ENCODE results near the gene GBE1. TPM values are rescaled to one million over a fixed set of nuclear protein-coding genes. Genes with fewer than 3 reads are reported as not detected.
"Not testable (repeated sequence)": the region's sequence is repeated elsewhere in the genome, so short reads cannot be mapped to it uniquely, and the experiment has no call there.

The GBE1 gene
- polyA plus RNA-seq, 5 donors, result 12.8 to 15.3 (median 14.6) TPM

DNA sequence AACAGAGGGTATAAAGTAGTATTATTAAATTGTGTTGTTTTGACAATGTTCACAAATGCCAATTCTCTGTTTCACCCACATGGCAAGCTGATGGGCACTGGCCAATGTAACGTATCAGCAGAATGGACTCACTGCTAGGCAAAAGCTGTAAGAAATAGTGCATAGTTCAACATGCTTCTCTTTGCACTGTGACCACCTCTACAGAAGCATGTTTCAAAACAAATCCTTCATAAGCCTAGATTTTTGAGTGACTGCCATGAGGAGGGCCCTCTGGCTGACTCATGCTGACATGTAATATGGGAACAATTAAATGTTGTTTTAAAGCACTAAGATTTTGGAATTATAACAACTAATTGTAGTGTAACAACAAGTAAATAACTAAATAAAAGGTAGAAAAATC lies 3.2 kb downstream of the GBE1 start:
- no peak for DNase-seq

DNA sequence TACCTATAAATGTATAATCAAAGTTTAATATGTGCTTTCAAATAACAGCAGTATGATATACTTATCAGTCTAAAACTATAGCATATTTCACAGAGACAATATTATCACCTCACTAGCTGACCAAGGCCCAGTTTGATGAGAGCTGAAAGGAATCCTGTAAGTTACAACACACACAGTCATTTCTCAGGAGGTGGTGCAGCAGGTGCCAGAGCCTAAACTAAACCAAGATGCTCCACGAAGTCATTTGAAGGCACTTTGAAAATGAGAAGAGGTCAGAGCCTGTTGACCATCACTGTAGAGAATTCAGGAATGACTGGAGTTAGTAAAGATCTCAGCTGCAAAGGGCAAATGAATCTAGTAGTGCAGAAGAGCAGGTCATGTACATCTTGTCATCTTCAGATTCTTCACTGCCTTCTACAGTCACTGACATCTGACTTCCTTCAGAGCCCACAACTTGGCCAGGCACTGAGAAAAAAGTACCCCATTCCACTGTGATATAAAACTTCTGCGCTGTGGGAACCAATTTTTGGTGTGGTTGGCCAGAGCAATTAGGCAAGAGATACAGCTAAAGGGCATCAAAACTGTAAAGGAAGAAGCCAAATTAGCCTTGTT lies 7.9 kb downstream of the GBE1 start:
- DNase-seq, result no peak

DNA sequence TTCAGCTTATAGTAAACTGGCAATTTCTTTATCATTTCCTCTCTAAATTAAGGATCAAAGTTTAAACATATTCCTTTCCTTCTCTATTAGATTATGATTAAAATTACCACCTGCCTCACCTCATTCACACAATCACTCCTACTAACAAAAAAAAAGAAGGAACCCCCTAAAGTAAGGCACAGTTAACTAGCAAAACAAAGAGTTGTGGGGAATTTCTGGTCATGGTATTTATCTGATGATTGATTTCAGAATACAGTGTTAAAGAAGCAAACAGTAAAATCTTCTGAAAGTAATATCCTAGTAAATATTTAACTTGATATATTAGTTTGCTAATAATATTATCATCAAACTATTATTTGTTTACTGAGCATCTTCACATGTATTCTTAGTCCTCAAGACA lies 8.8 kb downstream of the GBE1 start:
- no peak for DNase-seq

DNA sequence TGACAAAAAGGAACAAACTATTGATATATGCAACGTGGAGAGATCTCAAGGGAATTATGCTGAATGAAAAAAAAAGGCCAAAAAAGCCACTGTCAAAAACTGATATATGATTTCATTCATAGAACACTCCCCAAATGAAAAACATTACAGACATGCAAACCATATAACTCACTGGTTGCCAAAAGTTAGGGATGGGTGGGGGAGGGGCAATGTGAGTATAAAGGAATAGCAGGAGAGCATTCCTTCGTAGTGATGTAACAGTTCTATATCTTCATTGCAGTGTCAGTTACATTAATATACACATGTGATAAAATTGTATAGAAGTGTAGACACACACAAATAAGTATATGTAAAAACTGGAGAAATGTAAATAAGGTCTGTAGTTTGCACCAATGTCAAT lies 12.2 kb downstream of the GBE1 start:
- no peak for DNase-seq

DNA sequence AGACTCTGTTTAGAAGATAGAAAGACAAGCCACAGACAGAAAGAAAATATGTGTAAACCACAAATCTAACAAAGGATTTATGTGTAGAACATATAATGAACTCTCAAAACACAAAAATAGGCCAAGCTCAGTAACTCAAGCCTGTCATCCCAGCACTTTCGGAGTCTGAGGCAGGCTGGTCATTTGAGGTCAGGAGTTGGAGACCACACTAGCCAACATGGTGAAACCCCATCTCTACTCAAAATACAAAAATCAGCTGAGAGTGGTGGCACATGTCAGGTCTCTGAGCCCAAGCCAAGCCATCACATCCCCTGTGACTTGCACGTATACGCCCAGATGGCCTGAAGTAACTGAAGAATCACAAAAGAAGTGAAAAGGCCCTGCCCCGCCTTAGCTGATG lies 14.2 kb downstream of the GBE1 start:
- DNase-seq, result not testable (repeated sequence)

DNA sequence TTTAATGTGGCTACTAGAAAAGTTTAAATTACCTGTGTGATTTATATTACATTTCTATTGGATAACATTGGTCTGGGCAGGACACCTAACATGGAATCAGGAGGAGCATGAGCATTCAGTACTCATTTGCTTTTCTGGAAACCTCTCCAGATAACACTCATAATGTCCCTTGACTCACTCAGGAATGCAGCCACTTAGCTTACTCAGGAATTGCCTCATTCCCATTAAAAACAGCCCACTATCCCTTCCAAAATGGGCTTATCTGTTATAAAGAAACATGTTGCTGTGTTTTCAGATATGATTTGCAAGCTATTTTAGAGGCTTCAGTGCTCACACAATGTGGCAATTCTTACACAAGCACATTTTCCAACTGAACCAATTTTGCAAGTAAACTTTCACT lies 17.1 kb downstream of the GBE1 start:
- peak in 1 of 2 donors; percentile 10 for DNase-seq

DNA sequence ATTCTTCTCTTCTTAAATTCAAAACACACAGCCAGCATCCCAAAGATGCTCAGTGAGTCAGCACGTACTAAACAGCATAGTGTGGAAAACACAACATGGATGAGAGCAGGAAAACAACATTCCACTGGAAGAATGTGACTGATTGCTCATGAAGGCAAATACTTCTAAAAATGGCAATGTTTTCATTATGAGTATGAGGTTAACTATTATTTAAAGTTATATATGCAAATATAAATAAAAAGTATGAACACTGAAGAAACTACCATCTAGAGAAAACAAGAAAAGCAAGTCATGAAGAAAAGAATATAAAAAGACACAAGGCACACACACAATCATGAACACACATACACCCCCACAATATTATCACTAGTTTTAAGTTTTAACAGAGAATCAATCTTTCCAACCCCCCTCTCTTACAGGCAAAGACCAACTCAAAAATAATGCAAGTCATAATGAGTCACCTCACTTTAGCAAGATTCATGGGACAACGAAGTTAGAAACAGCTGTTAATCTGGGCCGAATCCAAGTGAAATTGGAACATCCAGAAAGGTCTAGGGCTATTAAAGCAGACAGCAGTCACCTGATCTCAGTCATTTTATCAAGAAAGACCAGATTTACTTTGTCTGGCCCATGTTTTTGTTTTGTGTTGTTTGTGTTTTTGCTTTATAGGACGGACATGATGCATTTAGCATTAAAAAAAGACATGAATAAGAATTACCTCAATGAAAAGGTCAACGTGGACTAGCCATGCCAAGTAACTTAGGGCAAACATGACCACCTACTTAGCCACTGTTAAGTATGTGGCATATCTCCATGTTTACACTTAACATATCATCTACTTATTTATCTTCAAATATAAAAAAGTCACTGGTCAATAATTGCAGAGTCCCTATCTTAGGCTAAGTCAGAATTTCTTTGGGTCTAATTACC lies 18.1 kb downstream of the GBE1 start:
- peak in 1 of 2 donors; percentile 15 for DNase-seq

DNA sequence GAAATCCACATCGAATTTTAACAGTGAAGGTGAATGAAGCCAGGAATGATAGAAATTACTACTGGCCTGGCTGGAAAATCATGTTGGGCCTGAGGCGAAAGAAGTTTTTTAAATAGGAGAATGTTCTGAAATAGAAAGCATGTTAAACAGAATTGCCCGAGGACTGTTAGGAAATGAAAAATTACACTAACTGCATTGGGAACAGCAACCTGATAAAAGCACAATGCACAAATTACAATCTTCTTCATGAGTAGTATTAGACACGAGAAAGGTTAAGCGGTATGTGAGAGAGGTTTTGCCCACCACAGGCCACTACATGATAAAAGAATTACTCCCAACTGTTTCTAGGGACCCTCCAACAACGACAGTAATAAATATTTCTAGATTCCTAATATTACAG lies 18.9 kb downstream of the GBE1 start:
- DNase-seq, result no peak

DNA sequence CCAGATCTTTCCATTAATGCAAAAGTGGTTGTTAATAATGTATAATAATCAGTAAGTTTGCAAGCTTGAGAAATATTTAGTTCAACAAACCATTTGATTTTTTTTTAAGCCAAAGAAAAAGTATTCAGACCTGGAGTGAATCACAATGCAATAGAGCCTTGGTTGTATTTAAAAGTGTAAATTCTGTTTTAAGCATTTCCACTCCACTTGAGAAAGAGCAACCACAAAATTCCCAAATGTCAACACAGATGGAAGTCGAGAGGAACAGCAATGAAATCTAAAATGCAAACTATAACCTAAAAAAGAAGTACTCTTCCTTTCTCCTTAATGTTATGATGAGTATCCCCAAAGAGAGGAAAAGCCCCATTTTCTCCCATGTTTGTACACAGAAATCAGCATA lies 20.2 kb downstream of the GBE1 start:
- no peak for DNase-seq

DNA sequence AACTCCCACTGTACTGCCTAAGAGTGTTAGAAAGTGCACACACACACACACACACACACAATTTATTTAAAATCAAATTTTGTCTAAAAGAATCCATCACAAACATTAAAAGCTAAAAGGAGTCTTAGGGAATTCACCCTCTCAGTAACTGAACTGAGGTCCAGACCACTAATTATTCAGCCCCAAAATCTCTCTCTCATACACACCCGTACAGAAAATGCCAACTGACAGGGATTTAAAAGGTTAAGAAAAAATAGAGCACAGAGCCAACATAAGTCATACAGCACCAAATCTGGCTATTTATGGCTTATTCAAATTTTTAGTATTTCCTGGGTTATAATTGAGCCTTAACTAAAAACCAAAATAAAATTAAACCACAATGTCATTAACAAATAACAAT lies 20.7 kb downstream of the GBE1 start:
- DNase-seq, result no peak

DNA sequence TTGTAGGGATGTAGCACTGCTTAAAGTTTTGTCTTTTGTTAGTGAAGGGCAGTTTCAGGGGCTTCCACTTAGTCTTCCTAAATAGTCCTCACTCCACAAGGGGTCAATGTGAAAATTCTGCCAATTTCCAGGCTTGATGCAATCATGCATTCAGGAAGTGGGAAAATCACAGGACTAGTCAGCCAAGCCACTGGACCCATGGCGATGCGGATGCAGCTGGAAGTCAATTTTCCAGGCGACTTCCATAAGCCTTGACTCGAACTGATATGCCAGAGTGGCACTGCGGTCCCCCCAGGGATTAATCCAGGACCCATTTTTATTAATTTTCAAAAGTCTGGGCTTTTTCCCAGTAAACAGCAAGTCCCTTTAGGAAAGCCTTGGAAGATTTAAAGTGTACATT lies 26.1 kb downstream of the GBE1 start:
- DNase-seq, result no peak

DNA sequence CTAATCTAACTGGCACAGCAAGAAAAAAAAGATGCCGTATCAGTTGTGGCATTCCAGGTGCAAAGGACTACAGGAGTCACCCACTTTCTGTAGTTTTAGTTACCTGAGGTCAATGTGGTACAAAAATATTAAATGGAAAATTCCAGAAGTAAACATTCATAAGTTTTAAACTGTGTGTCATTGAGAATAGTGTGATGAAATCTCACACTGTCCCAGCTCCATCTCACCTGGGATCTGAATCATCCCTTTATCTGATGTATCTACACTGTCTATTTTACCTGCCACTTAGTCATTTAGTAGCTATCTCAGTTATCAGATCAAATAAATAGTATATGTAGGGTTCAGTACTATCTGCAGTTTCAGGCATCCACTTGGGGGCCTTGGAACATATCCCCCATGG lies 26.7 kb downstream of the GBE1 start:
- DNase-seq, result no peak

DNA sequence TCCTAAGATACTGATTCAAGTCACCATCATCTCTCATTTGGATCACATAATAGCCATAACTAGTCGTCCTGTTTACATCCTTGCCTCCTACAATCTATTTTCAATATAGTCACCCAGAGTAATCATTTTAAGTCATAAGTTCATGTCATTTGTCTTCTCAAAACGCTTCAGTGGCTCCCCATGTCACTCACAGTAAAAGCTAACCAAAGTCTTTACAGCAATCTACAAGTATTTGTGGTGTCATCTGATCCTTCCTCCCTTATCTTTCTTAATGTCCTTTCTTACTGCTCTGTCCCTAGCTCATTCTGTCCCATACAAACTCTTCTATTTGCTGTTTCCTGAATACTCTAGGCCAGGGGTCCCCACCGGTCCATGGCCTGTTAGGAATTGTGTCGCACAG lies 28.8 kb downstream of the GBE1 start:
- no peak for DNase-seq

DNA sequence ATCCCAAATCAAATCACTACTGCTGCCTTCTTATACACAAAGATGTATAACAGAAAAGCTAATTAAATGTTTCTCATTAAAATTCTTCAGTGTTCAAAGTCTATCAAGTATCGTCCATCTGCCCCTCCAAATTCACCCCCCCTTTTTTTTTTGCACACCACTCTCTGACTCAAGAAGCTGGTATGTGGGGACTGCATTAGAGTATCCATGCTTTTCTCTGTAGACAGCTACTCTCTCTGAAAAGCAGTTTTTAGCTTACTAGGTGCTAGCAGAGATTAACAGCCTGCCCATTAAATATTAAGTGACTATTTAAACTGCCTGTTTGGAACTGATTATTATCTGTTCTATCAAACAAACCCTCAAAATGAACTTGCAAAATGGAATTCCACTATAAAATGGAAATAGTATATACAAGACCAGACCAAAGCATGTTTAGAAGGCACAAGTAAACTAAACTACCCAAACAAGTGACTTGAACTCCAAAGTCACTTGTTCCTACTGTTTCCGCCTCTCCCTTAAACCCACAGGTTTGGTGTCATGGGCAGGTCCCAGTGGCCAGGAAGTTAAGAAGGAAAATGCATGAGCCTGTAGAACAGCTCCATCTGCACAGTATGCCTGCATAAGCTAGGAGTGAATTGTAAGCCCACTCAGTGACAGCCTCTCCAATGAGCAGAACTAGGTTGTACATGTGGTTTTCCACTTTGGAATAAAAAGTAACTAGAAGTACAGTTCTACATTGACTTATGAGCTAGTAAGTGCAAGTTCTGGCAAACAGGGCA lies 32.5 kb downstream of the GBE1 start:
- no peak for DNase-seq

DNA sequence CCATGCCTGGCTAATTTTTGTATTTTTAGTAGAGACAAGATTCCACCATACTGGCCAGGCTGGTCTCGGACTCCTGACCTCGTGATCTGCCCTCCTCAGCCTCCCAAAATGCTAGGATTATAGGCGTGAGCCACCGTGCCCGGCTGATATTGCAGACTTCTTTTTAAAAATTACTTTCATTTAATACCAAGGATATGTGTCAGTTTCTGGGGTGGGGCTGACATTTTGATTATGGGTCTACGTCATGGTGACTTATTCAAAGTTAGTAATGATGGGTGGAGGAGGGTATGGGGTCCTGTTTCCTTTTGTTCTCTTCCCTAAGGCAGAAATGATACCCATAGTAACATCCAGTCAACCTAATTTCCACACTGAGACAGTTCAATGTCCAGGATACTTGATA lies 34.7 kb downstream of the GBE1 start:
- no peak for DNase-seq

DNA sequence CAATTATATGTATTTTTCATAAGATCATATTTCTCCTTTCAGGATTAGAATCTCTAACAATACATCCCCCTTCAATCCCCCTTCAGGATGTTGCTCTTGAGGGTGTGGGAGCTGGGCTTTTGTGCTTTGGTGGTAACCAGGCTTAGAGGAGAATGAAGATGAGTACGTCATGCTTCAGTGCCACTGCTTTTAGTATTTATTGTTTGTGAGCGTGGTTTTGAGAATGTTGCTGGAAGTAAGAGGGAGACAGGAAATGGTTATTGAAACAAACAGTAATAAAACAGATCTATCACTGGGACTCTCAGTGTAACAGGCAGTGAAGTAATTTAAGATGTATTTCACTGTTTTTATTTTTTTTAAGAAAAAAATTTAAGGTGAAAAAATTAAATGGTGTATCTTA lies 35.3 kb downstream of the GBE1 start:
- DNase-seq, result no peak

DNA sequence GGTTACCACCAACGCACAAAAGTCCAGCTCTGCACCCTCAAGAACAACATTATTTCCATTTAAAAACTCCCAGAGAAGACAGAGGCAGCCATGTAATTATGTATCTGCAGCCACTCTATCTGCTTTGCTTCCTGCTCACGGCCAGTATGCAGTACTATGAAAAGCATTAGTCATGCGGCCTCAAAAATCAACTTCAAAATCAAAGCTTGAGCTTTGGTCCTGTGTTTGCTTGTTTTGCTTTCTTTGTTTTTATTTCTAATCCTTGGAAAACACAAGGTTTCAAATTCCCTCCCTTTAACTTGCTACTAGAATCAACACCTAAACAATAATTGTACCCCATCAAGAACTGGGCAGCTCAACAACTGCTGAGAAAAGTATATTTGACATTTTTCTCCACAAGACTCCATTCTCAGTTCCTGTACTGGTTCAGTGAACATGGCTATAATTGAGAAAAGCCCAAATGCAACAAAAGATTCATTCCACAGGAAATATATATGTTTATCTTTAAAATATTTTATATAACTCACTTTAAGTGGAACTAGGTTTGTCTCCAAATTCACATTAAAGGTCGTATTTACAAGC lies 37.6 kb downstream of the GBE1 start:
- no peak for DNase-seq

DNA sequence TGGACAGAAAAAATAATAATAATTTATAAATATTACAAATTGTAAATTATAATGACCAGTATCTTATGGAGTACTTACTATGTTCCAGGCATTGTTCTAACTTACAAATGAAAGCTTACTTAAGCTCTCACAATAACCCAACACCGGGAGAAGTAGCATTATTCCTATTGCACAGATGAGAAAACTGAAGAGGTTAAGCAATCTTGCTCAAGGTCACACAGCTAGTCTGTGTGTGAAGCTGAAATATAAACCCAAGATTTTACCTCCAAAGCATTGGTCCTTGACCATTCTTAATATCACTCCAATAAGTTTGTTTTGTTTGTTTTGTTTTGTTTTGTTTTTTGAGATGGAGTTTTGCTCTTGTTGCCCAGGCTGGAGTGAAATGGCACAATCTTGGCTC lies 43.1 kb downstream of the GBE1 start:
- no peak for DNase-seq

DNA sequence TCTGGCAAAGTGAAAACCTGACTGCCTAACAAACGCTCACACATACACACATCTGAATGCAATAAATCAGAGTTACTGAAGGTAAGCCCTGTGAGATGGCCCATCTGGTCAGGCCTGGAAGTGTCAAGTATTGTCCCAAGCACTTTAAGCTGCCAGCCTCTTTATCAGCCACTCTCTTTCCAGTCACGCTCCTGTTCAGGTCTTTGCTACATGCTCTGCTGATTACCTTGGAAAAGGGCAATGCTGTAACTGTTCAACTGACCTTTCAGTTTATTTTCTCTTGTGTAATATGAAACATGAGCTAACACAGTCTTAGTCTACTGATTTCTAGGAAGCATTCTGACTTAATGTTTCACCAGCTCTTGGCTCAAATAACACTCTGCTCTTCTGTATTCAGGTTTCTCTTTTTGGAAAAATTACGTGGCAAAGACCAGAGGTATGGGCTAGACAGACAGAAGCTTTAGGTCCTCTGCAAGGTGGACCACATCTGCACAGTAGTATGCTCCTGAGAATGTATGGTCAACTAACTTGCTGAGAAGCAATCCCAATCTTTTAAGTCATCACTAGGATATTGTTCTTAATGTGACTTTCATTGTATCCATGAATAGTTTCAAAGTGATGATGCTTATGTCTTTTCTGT lies 44.5 kb downstream of the GBE1 start:
- DNase-seq, result no peak

DNA sequence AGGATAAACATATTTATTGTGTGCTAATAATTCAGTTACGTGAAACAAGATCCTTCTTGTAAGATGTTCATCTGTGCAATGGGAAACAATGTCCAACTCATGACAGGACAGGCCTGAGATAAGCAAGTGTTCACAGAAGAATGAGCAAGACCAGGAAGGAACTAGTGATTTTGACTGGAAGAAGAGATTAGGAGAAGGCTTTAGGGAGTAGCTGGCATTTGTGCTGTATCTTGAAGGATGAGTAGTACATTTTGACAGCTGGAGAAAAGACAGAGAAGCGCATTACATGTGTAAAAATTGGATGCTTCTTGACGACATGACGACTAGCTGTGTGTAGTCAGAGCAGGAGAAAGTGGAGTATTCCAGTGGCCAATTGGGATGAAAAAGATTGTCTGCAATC lies 48.4 kb downstream of the GBE1 start:
- no peak for DNase-seq

DNA sequence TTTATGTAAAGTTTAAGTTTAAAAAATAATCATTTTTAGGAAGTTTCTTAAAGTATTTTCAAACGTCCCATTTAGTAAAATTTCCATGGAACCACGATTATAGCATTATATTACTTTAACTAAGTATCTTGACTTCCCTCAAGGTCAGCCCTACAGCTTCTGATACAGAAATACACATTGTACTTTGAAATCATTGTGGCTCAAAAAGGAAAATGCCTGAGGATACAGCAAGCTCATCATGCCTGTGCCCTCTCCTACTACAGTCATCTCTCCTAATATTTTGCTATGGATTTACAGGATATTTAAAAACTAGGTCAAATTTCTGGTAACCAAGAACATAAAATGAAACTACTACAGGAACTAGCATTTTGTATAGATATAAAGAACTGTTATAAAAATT lies 51.8 kb downstream of the GBE1 start:
- DNase-seq, result no peak

DNA sequence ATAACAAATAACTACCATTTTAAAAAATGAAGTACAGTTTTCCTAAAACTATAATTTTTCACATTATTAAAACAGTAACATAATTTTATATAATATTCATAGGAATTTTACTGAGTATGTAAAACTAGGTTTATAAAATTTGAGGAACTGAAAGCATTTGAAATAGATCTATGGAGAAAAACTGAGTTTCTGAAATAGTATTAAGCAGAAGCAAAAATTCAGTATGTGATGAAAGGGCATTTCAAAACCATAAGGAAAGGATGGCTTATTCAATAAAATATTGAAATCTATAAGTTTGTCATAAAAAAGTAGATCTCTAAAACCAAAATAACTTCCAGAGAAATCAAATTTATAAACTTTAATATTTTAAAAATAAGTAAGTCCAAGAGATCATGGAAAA lies 53.4 kb downstream of the GBE1 start:
- DNase-seq, result no peak

Data from right lung (tissue), 5 donors.